OCI-LY1 (cell line): ENCODE measurements around the gene MCTP2.

ENCODE experiments used
- H2AFZ ChIP-seq: fragments of 200-600 bp; sonication (generic), shearing (Covaris generic); 2 replicates; pipeline ENCODE4 v1.6.0; 2014; ENCODE audit warnings: antibody characterized with exemption, mild to moderate bottlenecking, low read length
- H3F3A ChIP-seq: fragments of 200-600 bp; sonication (generic), shearing (Covaris generic); 2 replicates; pipeline ENCODE4 v1.6.0; 2014; ENCODE audit warnings: mild to moderate bottlenecking, antibody characterized with exemption, low read length, moderate library complexity; ENCODE audit not compliant: insufficient read depth
- H3K27ac ChIP-seq: fragments of 200-600 bp; sonication (generic); 2 replicates; pipeline ENCODE4 v1.5.1; 2014; ENCODE audit warnings: low read length, mixed run types, mild to moderate bottlenecking, low read depth; ENCODE audit not compliant: poor library complexity, severe bottlenecking
- H3K27me3 ChIP-seq: fragments of 200-600 bp; sonication (generic); 2 replicates; pipeline ENCODE4 v1.6.0; 2014; ENCODE audit warnings: antibody characterized with exemption, mild to moderate bottlenecking, low read length, moderate library complexity; ENCODE audit not compliant: insufficient read depth
- H3K36me3 ChIP-seq: fragments of 200-600 bp; sonication (generic); 2 replicates; pipeline ENCODE4 v1.6.1; 2014; ENCODE audit warnings: mild to moderate bottlenecking, antibody characterized with exemption, low read length, moderate library complexity, mixed read lengths; ENCODE audit not compliant: insufficient read depth
- H3K4me1 ChIP-seq: fragments of 200-600 bp; sonication (generic); 2 replicates; pipeline ENCODE4 v1.5.1; 2014; ENCODE audit warnings: mild to moderate bottlenecking, low read length, moderate library complexity; ENCODE audit not compliant: insufficient read depth, severe bottlenecking
- H3K4me2 ChIP-seq: fragments of 200-600 bp; sonication (generic), shearing (Covaris generic); 2 replicates; pipeline ENCODE4 v1.6.1; 2014; ENCODE audit warnings: low read length
- H3K4me3 ChIP-seq: fragments of 200-600 bp; sonication (generic); 2 replicates; pipeline ENCODE4 v1.5.1; 2014; ENCODE audit warnings: low read length, low read depth, mild to moderate bottlenecking, mixed read lengths; ENCODE audit not compliant: poor library complexity, severe bottlenecking
- H3K79me2 ChIP-seq: fragments of 200-600 bp; shearing (Covaris generic); 2 replicates; pipeline ENCODE4 v1.6.1; 2016; ENCODE audit warnings: mixed run types, low read length, mixed read lengths; ENCODE audit not compliant: insufficient read depth
- H3K9ac ChIP-seq: fragments of 200-600 bp; sonication (generic), shearing (Covaris generic); 2 replicates; pipeline ENCODE4 v1.6.1; 2014; ENCODE audit warnings: mild to moderate bottlenecking, low read length, mixed read lengths
- H3K9me2 ChIP-seq: fragments of 200-600 bp; sonication (generic), shearing (Covaris generic); 2 replicates; pipeline ENCODE4 v1.6.1; 2014; ENCODE audit warnings: low read depth, mild to moderate bottlenecking, low read length, mixed read lengths
- H3K9me3 ChIP-seq: fragments of 200-600 bp; shearing (Covaris generic); 2 replicates; pipeline ENCODE4 v1.6.1; 2014; ENCODE audit warnings: low read length, mixed read lengths
- H4K20me1 ChIP-seq: fragments of 200-600 bp; sonication (generic), shearing (Covaris generic); 2 replicates; pipeline ENCODE4 v1.6.0; 2016; ENCODE audit warnings: mild to moderate bottlenecking, low read length; ENCODE audit not compliant: insufficient read depth
- CTCF ChIP-seq: fragments of 200-600 bp; sonication (generic), shearing (Covaris generic); IDR thresholded peaks from 2 replicates; pipeline ENCODE4 v1.5.1; 2017; ENCODE audit warnings: mild to moderate bottlenecking, antibody characterized with exemption, low read length, moderate library complexity, mixed read lengths
- EZH2 ChIP-seq: fragments of 200-600 bp; sonication (generic), shearing (Covaris generic); IDR thresholded peaks from 2 replicates; pipeline ENCODE4 v1.8.0; 2017; ENCODE audit warnings: borderline replicate concordance, mixed run types, mild to moderate bottlenecking, antibody characterized with exemption, low read length, moderate library complexity, mixed read lengths

The MCTP2 gene

GRCh38 chr15:94247789-94248638, 16.7 kb downstream of the MCTP2 start:
- Histone ChIP-seq H3K9me2 (no peaks in the 10 kb centered on the region), H3K27me3 (no peaks in the 10 kb centered on the region), H3K4me3 (peak overlapping the region; percentile 29), H2AFZ (no peak overlapping the region), H4K20me1 (no peaks in the 10 kb centered on the region), H3K79me2 (peaks cover 60% of the 10 kb centered on the region), H3K36me3 (peaks cover 12% of the 10 kb centered on the region), H3K4me2 (peak overlapping the region; percentile 69), H3K4me1 (peaks cover 53% of the 10 kb centered on the region), H3K27ac (peak overlapping the region; percentile 74), H3K9ac (peak overlapping the region; percentile 41), H3K9me3 (peaks cover 10% of the 10 kb centered on the region), H3F3A (no peaks in the 10 kb centered on the region)
- TF ChIP-seq CTCF (no peak), EZH2 (no peak)

DNA sequence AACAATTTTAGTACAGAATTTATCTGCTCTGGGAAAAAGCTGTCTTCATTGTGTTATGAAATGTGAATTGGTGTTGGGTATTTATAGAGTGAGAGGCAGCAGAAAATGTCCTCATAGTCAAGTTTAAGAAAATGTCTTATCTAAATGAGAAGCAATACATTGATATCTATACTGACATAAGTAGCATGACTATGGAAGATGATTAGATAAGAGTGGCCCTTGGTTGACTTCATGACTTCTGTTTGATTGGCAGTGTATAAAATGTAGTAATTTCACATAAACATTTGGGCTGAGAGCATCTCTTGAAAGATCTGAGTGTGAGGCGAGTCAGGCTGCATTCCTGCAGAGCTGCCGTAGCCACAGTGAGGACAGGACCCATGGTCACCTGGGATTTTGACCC, 19.4 kb downstream of the MCTP2 start:
- Histone ChIP-seq H3K9ac (no peak overlapping the region), H3K4me1 (peaks cover 79% of the 10 kb centered on the region), H3K27ac (peak overlapping the region; percentile 21), H4K20me1 (no peaks in the 10 kb centered on the region), H3K79me2 (peaks cover 73% of the 10 kb centered on the region), H3K27me3 (no peaks in the 10 kb centered on the region), H3K36me3 (peaks cover 12% of the 10 kb centered on the region), H3K9me2 (no peaks in the 10 kb centered on the region), H2AFZ (no peak overlapping the region), H3K9me3 (peaks cover 10% of the 10 kb centered on the region), H3K4me2 (no peak overlapping the region), H3F3A (no peaks in the 10 kb centered on the region), H3K4me3 (no peak overlapping the region)
- TF ChIP-seq EZH2 (no peak), CTCF (no peak)

- Histone ChIP-seq H3F3A (peaks cover 3% of the 10 kb centered on the region; the same call in 1 of the 2 replicates), H3K4me2 (no peak overlapping the region), H3K4me3 (no peak overlapping the region), H3K36me3 (peaks cover 12% of the 10 kb centered on the region), H3K27ac (peak overlapping the region; percentile 14), H3K4me1 (peaks cover 80% of the 10 kb centered on the region), H3K27me3 (no peaks in the 10 kb centered on the region), H3K9me3 (peaks cover 10% of the 10 kb centered on the region), H4K20me1 (no peaks in the 10 kb centered on the region), H3K9ac (no peak overlapping the region), H3K79me2 (peaks cover 69% of the 10 kb centered on the region), H3K9me2 (no peaks in the 10 kb centered on the region), H2AFZ (no peak overlapping the region)
- TF ChIP-seq EZH2 (no peak), CTCF (no peak)
These were observed 20.9 kb downstream of the MCTP2 start for GRCh38 chr15:94252223-94252766.
